Urothelium cell line (cell line): ENCODE data around the gene GM2A.
"Not testable (repeated sequence)": the region's sequence is repeated elsewhere in the genome, so short reads cannot be mapped to it uniquely, and the experiment has no call there.

ENCODE experiments used
- DNase-seq: peaks from one replicate; pipeline ENCODE4 v3.0.0; 2011; ENCODE audit warnings: low spot score, mixed read lengths
- FAIRE-seq: peaks from 2 replicates; lab custom pipeline; 2011; peaks lifted over from hg19 to GRCh38; lab: Jason Lieb, UNC

Gene GM2A

GRCh38 chr5:151251001-151251551 lies 1.9 kb upstream of the GM2A start:
- no peak for FAIRE-seq
- DNase-seq = no peak

DNA sequence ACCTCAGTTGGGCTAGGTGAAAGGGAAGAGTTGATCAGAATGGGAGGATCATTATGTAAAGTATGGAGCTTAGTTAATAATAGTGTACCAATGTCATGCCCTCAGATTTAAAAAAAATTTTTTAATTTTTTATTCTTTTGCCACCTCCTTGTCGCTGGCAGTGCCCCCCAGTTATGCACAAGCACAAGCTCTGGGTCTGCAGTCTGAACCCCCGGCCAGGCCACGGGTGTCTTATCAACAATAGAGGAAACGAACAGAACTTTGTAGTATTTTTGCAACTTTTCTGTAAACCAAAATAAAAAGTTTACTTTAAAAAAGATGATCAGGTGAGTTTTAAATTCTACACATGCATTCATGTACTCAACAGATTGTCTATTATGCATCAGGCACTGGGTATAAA lies 1.4 kb upstream of the GM2A start:
- DNase-seq = no peak
- FAIRE-seq = no peak

GRCh38 chr5:151253605-151253950 lies 593 bp downstream of the GM2A start:
- FAIRE-seq = no peak

DNA sequence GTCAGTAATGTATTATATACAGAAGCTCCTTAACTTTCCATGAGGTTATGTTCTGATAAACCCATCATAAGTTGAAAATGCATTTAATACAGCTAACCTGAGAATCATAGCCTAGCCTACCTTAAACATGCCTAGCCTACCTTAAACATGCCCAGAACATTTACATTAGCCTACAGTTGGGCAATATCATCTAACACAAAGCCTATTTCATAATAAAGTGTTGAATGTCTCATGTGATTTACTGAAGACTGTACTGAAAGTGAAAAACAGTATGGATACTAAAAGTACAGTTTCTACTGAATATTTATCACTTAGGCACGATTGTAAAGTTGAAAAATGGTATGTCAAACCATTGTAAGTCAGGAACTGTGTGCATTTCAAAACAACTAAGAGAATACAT lies 1.6 kb downstream of the GM2A start:
- FAIRE-seq (peak; percentile 5), DNase-seq (no peak)

More at GRCh38 chr5:151253605-151253950, 593 bp downstream of the GM2A start:
- DNase-seq = no peak

DNA sequence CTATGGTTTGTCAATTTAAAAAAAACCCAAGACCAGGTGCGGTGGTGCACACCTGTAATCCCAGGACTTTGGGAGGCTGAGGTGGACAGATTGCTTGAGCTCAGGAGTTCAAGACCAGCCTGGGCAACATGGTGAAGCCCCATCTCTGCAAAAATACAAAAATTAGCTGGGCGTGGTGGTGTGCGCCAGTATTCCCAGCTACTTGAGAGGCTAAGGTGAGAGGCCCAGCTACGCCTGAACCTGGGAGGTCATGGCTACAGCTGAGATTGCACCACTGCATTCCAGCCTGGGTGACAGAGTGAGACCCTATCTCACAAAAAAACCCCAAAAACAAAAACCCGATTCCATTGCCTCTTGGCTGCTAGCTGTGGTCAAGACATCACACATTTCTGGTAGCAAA lies 2.0 kb downstream of the GM2A start:
- FAIRE-seq, DNase-seq: not testable (repeated sequence)

GRCh38 chr5:151255621-151256286 lies 2.8 kb downstream of the GM2A start:
- DNase-seq (no peak), FAIRE-seq (no peak)

- FAIRE-seq = peak; percentile 35
- DNase-seq = no peak
These were observed 4.8 kb downstream of the GM2A start for GRCh38 chr5:151257731-151258181.

DNA sequence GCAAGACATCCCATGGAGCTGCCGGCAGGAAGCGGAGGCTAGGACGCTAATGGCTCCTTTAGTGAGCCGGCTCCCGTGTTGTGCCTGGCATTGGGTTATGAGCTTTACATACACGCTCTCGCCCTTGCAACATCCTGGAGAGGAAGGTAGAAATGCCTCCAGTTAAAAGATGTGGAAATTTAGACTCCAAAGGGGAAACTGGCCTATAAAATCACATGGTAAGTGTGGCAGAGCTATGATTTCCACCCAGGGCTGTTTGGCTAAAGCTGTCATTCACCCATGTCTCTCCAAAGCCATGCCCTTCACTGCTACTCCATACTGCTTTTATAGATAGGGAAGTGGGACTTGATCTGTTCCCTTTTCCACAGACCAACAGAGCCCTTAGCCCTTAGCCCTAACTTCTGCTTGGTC lies 5.2 kb downstream of the GM2A start:
- no peak for FAIRE-seq
- no peak for DNase-seq

DNA sequence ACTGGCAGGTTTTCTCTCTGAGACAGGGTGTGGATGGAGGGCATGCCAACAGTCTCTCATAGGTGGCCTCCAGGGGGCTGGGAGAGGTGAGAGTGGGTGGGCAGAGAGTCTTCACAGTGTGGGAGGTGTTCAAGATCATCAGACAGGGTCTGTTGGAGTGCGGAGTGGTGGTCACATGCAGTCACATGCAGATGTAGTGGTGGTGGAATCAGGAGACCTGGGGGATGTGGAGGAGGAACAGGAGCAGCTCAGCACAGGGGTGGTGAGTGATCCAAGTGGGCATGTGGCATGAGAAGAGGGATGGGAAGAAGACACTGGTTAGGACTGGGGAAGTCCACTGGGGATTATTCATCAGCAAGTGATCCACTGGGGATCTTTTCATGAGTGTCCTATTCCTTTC lies 5.8 kb downstream of the GM2A start:
- FAIRE-seq = no peak
- DNase-seq = no peak

GRCh38 chr5:151259931-151260330 lies 6.9 kb downstream of the GM2A start:
- FAIRE-seq (no peak), DNase-seq (no peak)

GRCh38 chr5:151262532-151262931 lies 9.5 kb downstream of the GM2A start:
- FAIRE-seq (no peak), DNase-seq (no peak)

GRCh38 chr5:151264113-151264512 lies 11.1 kb downstream of the GM2A start:
- FAIRE-seq (no peak), DNase-seq (no peak)

DNA sequence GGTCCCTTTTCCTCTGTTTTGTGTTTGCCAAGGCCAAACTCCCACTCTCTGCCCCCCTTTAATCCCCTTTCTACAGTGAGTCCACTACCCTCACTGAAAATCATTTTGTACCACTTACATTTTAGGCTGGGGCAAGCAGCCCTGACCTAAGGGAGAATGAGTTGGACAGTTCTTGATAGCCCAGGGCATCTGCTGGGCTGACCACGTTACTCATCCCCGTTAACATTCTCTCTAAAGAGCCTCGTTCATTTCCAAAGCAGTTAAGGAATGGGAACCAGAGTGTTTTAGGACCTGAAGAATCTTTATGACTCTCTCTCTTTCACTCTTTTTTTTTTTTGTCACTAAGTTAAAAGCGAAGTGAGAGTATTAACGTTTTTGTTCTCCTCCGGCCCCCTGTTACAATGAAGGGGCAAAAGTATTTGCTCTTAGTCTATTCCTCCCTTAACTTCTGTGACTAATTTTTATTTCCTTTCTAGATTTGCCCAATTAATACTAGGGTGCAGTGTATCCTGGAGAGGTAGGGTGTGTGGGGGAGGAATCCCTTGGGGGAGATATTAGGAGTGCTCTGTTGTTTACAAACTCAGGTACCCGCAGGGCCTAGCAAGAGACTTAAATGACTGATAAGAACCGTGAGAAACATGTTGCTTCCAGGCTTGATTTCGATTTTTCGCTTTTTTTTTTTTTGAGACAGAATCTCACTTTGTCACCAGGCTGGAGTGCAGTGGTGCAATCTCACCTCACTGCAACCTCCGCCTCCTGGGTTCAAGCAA lies 14.7 kb downstream of the GM2A start:
- FAIRE-seq (no peak), DNase-seq (no peak)

GRCh38 chr5:151270599-151270998 lies 17.6 kb downstream of the GM2A start:
- FAIRE-seq = no peak
- DNase-seq = no peak

GRCh38 chr5:151271336-151271735 lies 18.4 kb downstream of the GM2A start:
- FAIRE-seq (no peak), DNase-seq (no peak)

- DNase-seq (no peak), FAIRE-seq (no peak)
These were observed 21.7 kb downstream of the GM2A start for GRCh38 chr5:151274666-151275065.

GRCh38 chr5:151275803-151276202 lies 22.8 kb downstream of the GM2A start:
- DNase-seq (no peak), FAIRE-seq (no peak)

GRCh38 chr5:151278845-151279244 lies 25.9 kb downstream of the GM2A start:
- no peak for DNase-seq
- no peak for FAIRE-seq

DNA sequence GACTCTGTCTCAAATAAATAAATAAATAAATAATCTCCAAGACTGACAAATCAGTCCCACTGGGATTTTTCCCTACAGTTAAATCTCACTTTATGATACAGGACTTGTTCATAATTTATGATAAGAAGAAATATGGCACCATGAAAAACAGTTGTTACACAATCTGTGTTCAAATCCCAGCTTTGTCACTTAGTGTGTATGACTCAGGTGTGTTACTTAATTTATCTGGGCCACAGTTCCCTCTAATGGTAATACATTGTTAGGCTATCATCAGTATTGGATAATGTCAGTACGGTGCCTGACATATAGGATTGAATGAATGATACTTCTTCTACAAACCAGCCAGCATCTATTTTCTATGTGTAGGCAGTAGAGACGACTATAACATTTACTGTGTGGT lies 27.5 kb downstream of the GM2A start:
- FAIRE-seq (no peak), DNase-seq (no peak)

DNA sequence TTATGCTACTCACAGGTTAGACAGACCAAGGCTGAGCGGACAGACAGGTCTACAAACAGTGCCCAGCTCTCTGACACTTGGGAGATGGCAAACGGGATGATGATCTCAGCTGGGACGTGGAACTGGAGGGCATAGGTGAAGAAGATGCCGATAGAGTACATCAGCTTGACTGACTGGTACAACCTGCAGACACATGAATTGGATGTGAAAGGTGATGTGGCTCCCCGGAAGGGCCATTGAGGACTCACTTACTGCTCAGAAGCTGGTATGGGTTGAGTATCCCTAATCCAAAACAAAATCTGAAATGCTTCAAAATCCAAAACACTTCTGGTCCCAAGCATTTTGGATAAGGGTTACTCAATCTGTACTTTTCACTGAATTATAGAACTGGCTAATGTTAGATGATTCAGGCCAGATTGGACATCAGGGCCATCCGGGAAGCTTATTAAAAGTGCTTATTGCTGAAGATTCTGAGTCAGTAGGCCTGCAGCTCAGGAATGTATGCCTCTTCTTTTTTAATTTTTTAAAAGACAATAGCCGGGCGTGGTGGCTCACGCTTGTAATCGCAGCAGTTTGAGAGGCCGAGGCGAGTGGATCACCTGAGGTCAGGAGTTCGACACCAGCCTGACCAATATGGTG lies 28.1 kb downstream of the GM2A start:
- DNase-seq = no peak
- FAIRE-seq = no peak

DNA sequence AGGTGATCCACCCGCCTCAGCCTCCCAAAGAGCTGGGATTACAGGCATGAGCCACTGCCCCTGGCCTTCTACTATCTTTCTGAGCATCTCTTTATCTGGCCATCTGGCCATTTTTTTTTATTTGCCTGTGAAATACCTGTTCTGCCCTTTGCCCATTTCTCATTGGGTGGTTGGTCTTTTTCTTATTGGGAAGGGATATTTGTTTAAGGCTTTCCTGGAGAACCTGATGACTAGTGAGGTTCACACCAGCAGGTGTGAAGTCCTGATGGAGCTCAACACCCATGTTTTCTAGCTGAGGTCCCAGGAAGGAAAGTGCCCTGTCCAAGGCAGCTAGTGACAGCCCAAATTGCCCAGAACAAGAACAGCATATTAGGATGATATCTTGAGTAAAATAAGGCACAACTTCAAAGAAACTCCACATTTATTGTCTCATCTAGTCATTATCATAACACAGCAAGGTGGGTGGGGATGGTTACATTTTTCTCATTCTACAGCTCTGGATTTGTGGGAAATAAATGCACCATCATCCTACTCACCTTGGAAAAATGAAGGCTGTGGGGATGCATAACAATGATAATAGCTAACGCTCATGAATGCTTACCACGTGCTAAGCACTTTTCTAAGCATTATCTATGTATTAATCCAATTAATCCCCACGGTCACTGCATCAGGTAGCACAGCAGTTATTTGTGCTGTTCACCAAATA lies 30.3 kb downstream of the GM2A start:
- DNase-seq = no peak
- FAIRE-seq = no peak
